Thoracic aorta (tissue), 2 donors: ENCODE data around the gene TNKS1BP1. TPM values are rescaled to one million over a fixed set of nuclear protein-coding genes. Genes with fewer than 3 reads are reported as not detected.

ENCODE experiments used
- ATAC-seq: fragments of 150-250 bp; one replicate; pipeline ENCODE4 v1.8.0; 2017; ENCODE audit warnings: low read depth; ENCODE audit not compliant: insufficient number of reproducible peaks, low FRiP score
- DNase-seq: peaks from one replicate; pipeline ENCODE4 v3.0.0-alpha.2; 2020; ENCODE audit warnings: low spot score
- H3K27ac ChIP-seq, 2 donors: fragments of 200-600 bp; sonication (generic); 1 replicate in 1 of 2; 2 replicates in 1 of 2; pipeline ENCODE4 v1.5.1; 2016; ENCODE audit warnings: mild to moderate bottlenecking in 2 of 2, moderate library complexity in 2 of 2
- H3K27me3 ChIP-seq: fragments of 200-600 bp; sonication (generic); replicated peaks from 2 replicates; pipeline ENCODE4 v1.6.0; 2016; ENCODE audit warnings: mild to moderate bottlenecking; ENCODE audit not compliant: insufficient read depth
- H3K36me3 ChIP-seq: fragments of 200-600 bp; sonication (generic); one replicate; pipeline ENCODE4 v1.5.1; 2016
- H3K4me1 ChIP-seq, 2 donors: fragments of 200-600 bp; sonication (generic); 1 replicate in 1 of 2; 2 replicates in 1 of 2; pipeline versions ENCODE4 v1.5.1 to v1.6.0; 2016; ENCODE audit warnings: low read depth in 2 of 2, mild to moderate bottlenecking in 1 of 2; ENCODE audit not compliant: control insufficient read depth in 1 of 2
- H3K4me3 ChIP-seq: fragments of 200-600 bp; sonication (generic); 2 replicates; pipeline ENCODE4 v1.5.1; 2016; ENCODE audit warnings: mild to moderate bottlenecking
- H3K9me3 ChIP-seq: fragments of 200-600 bp; sonication (generic); 2 replicates; pipeline ENCODE4 v1.5.1; 2016
- CTCF ChIP-seq: fragments of 200-600 bp; sonication (generic); IDR thresholded peaks from one replicate; pipeline ENCODE4 v1.5.1; 2019; ENCODE audit warnings: antibody characterized with exemption
- total RNA-seq, 2 donors: library from RNA; depleted of rRNA; stranded (reverse); fragments of >200 nt; gene quantifications; one replicate each; pipeline versions ENCODE4 v1.1.0 to v1.2.3, GENCODE V29; 2016

The TNKS1BP1 gene
- total RNA-seq, 2 donors from 2014 or later, result 105 to 153 TPM

- H3K27me3 ChIP-seq, result no peaks in the 10 kb centered on the region
- no peak for ATAC-seq
- H3K36me3 ChIP-seq, result peaks cover 33% of the 10 kb centered on the region
- no peak overlapping the region for H3K4me3 ChIP-seq
- no peak for TF ChIP-seq CTCF
- no peaks in the 10 kb centered on the region for H3K9me3 ChIP-seq
- no peak for DNase-seq
- H3K27ac ChIP-seq, result peak overlapping the region; percentile 83 to 90
- H3K4me1 ChIP-seq, result peaks cover 3 to 72% of the 10 kb centered on the region in 2 donors
These were observed 4.6 kb downstream of the TNKS1BP1 start for GRCh38 chr11:57320067-57320718.

GRCh38 chr11:57318178-57318577, 6.6 kb downstream of the TNKS1BP1 start:
- Histone ChIP-seq H3K4me3 (no peak overlapping the region), H3K9me3 (no peaks in the 10 kb centered on the region), H3K36me3 (peaks cover 50% of the 10 kb centered on the region), H3K27ac (peak overlapping the region in 1 of 2 donors; percentile 46), H3K4me1 (peaks cover 3 to 73% of the 10 kb centered on the region in 2 donors), H3K27me3 (no peaks in the 10 kb centered on the region)
- no peak for DNase-seq
- ATAC-seq, result no peak
- TF ChIP-seq CTCF, result no peak

GRCh38 chr11:57316017-57316416, 8.7 kb downstream of the TNKS1BP1 start:
- TF ChIP-seq CTCF, result no peak
- peaks cover 58% of the 10 kb centered on the region for H3K36me3 ChIP-seq
- H3K27ac ChIP-seq, result no peak overlapping the region
- H3K27me3 ChIP-seq, result no peaks in the 10 kb centered on the region
- no peak for DNase-seq
- H3K4me1 ChIP-seq, result peaks cover 15 to 79% of the 10 kb centered on the region in 2 donors
- no peak for ATAC-seq
- H3K4me3 ChIP-seq, result no peak overlapping the region
- H3K9me3 ChIP-seq, result no peaks in the 10 kb centered on the region

GRCh38 chr11:57315491-57315890, 9.3 kb downstream of the TNKS1BP1 start:
- H3K4me1 ChIP-seq, result peaks cover 18 to 79% of the 10 kb centered on the region in 2 donors
- H3K4me3 ChIP-seq, result no peak overlapping the region
- ATAC-seq, result no peak
- H3K9me3 ChIP-seq, result no peaks in the 10 kb centered on the region
- no peak for DNase-seq
- no peaks in the 10 kb centered on the region for H3K27me3 ChIP-seq
- H3K27ac ChIP-seq, result no peak overlapping the region
- peaks cover 58% of the 10 kb centered on the region for H3K36me3 ChIP-seq
- TF ChIP-seq CTCF, result no peak

- Histone ChIP-seq H3K4me3 (no peak overlapping the region), H3K36me3 (peaks cover 62% of the 10 kb centered on the region), H3K27me3 (no peaks in the 10 kb centered on the region), H3K9me3 (no peaks in the 10 kb centered on the region), H3K4me1 (peaks cover 23 to 82% of the 10 kb centered on the region in 2 donors), H3K27ac (no peak overlapping the region)
- DNase-seq (no peak), ATAC-seq (no peak)
- no peak for TF ChIP-seq CTCF
These were observed 10.4 kb downstream of the TNKS1BP1 start for GRCh38 chr11:57314221-57314973.
